Endometrial microvascular endothelial cells (primary cell): ENCODE results near the gene NPEPL1. TPM values are rescaled to one million over a fixed set of nuclear protein-coding genes. Genes with fewer than 3 reads are reported as not detected.
"Not testable (repeated sequence)": the region's sequence is repeated elsewhere in the genome, so short reads cannot be mapped to it uniquely, and the experiment has no call there.

Experiments used
- in situ Hi-C: cut with HindIII; loops from 2 replicates; pipeline ENCODE4 v1.10.0; 2017; ENCODE audit warnings: low sequenced_read_pairs, low pct_unique_long_range_greater_than_20kb; ENCODE audit errors: inconsistent ontology term
- total RNA-seq: library from RNA; depleted of rRNA; stranded (reverse); fragments of >200 nt; gene quantifications from one replicate; pipeline ENCODE4 v1.2.3, GENCODE V29; 2015; ENCODE audit errors: inconsistent ontology term

The NPEPL1 gene
- total RNA-seq, 1 donor from 2014 or later: 19.4 TPM

- in situ Hi-C loops: no loop called here
Measured at GRCh38 chr20:58747211-58747610, 54.6 kb downstream of the NPEPL1 start.

DNA sequence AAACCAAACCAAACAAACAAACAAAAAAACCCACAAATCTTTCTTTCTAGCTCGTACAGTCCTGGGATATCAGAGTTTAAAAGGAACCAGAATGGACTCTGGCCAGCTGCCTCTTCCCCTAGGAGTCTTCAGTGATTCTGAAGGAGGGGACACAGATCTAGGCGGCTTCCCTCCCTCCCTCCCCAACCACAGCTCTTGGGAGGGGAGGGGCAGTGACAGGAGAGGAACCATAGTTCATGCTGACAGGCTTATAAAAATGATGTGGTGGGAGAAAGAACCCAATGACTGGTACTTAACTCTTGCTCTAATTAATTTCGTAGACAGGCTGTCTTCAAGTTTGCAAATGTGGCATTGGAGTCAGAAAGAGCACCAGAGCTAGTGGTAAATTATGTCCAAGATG, 56.0 kb downstream of the NPEPL1 start:
- in situ Hi-C loops: no loop called here

DNA sequence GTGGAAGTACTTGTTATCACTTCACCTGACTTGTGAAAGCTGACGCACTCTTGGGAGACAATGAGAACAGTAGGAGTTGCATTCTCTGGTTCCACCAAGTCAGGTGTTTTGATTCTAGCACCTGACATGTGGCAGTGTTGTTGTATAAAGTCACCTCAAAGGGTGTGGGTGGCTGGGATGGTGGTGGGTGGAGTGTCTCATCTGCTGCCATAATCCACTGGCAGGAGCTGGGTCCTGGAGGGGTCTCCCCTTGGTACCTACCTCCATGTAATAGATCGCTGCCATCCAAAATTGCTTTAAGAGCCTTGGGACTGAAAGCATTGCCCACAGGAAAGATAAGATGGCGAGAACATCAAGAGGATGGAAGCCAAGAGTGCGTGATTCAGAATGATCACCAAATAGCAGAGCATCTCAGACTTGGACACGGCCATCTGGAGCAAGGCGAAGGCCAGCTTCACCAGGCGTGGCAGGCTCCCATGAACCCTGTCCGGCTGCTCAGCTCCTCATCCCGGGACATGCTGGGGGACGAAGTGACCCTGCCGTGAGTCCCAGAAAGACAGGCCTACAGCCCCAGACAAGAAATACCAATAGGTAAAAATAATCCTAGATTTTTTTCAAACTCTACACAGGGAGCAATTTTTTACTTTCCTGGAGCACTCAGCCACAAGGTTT, 56.6 kb downstream of the NPEPL1 start:
- in situ Hi-C loops: no loop called here

- in situ Hi-C loops: no loop called here
Measured at GRCh38 chr20:58749979-58750378, 57.4 kb downstream of the NPEPL1 start.

- in situ Hi-C loops: not testable (repeated sequence)
Measured at GRCh38 chr20:58750706-58751105, 58.1 kb downstream of the NPEPL1 start.

DNA sequence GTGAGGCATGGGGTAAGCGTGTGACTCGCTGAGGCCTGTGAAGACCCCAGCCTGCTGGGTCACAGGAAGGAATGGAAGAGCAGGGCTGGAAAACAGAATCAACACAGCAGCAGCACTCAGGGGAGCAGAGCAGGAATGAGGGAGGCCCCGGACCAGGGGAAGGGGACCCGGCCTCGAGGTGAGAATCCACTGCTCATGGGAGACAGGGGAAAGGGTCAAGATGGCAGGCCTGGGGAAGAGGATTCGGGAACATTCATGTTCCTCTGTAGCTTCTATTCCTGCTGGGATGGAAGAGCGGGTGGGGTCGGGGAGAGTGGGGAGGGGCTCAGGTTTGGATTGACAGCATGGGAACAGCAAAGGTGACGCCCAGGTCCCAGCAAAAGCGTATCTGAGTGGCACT, 59.4 kb downstream of the NPEPL1 start:
- in situ Hi-C loops: no loop called here

DNA sequence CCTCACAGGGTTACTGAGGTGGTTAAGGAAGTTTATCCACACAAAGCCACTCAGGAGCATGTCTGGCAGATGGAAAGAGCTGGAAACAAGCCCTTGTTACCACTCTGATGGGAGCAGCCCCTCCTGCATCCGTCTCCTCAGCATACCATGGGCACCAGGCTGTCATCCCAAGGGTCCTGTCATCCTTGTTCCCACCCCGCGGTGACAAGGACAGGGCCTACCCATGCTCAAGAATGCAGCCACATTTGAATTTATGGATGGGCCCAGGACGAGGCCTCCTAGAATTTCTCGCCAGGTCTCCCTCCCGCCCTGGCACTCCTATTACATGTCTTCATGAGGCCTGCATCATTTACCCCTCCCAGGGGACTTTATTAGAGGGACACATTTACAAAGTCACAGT, 60.0 kb downstream of the NPEPL1 start:
- in situ Hi-C loops: no loop called here

DNA sequence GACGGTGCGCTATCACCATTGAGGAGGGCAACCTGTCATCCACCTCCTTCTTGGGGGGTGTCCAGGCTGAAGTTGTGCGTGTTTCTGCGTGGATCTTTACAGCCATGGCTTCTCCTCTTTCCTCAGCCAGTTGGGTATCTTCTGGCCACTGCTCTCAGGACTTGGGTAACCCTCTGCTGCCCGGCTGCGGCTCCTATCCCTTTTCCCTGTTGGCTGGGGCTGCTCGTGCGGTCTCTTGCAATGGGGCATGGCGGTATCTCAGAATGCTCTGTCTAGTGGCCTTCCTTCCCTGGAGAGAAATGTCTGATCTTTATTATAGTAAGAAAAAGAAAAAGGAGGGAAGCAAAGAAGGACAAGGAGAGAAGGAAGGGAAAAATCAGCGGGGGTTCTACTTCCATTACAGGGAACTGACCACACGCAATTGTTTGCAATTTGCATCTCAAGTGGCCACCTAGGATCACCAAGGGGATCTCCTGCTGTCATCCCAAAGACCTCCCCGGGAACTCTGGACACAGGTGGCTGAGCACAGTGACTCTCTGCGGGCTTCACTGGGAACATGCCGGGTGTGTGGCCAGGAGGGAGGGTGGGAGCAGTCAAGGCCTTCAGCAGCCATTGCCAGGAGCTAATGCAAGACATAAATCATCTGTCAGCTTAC, 60.8 kb downstream of the NPEPL1 start:
- in situ Hi-C loops: no loop called here

GRCh38 chr20:58753922-58754551, 61.4 kb downstream of the NPEPL1 start:
- in situ Hi-C loops: no loop called here

- in situ Hi-C loops: no loop called here
Measured at GRCh38 chr20:58754584-58754983, 62.0 kb downstream of the NPEPL1 start.

DNA sequence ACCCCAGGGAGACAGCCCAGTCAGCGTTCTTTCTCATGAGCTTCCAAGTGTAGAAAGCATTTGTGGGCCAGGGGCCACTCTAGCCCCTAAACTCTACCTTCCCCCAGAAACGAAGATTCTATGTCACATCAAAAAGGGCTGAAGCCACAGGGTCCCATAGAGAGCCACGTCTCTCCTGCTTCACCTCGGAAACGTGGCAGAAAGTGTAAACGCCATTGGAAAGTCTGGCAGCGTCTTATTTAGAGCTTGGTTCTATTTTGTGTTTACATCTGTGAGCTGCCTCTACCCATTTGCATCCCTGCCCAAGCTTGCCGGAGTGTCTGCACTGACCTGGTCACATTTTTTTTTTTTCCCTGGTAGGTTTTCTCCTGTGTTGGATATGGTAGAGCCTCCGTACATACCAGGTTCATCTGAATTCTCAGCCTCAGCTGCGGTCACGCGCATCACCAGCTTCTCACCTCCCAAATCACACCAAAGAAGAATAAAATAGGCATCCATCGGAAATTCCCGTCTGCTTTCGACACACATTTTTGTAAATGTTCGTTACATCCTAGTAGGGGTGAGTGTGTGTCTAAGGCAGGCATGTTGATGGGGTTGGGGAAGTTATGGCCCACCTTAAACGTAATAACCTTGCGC, 62.6 kb downstream of the NPEPL1 start:
- in situ Hi-C loops: no loop called here

DNA sequence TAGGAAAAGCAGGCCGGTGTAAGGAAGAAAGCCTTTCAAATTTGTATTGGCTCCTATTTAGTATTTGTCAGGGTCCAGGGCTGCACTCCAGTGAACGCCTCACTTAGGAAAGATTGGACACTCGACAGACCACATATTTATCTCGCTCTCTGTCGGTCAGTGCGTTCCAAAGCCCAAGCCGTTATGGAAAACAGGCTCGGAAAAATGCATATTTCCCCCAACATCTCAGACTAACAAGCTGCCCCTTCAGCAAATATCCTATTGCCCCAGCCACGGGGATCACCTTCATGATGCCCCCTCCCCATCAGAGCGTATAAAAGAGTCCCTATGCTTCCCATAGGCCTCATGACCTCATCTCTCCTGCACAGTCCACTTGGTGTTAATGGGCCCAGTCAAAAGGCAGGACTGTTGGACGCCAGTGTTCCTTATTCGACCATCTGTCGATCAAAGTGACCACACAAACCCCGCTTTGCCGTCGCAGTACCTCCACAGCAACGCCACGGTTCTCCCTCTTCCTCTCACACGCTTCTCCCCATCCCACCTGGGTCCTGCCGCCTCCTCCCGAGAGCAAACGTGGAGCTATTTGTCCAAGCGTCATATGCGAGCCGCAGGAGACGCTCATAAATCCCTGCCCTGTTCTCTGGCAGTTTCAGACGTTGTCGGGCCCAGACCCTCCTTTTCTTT, 63.3 kb downstream of the NPEPL1 start:
- in situ Hi-C loops: no loop called here

DNA sequence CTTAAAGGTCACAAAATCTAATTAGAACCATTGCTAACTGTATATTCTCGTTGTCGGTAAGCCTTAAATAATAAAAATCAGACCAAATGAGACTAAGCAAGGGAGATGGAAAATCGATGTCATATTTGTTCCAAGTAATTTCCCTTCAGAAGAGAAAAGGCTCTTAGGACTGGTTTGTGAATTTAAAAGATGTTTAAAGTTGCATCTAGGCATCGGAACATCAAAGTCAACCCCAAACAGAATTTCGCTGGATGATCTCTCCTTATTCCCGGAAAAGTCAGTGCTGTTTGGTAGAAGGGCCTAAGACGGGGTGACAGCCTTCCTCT, 63.8 kb downstream of the NPEPL1 start:
- in situ Hi-C loops: no loop called here

- in situ Hi-C loops: not testable (repeated sequence)
Measured at GRCh38 chr20:58757647-58758046, 65.0 kb downstream of the NPEPL1 start.

GRCh38 chr20:58759947-58760346, 67.3 kb downstream of the NPEPL1 start:
- in situ Hi-C loops: no loop called here

DNA sequence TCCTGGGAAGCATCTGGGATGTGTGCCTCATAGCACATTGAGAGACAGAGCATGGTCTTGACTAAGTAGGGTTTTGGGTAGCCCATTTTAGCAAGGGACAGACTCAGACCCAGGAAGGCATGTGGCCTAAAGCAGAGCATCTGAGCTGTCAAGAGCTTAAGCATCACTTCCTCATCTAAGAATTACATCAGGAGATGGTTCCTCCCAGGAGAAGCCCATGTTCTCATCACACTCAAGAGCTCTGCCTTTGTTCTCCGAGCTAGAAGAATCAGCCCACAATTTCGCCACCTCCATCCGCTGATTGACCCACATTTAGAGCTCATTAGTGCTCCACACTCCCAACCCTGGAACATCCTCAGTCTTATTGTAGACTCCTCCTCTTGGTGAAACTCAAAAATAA, 68.3 kb downstream of the NPEPL1 start:
- in situ Hi-C loops: no loop called here

DNA sequence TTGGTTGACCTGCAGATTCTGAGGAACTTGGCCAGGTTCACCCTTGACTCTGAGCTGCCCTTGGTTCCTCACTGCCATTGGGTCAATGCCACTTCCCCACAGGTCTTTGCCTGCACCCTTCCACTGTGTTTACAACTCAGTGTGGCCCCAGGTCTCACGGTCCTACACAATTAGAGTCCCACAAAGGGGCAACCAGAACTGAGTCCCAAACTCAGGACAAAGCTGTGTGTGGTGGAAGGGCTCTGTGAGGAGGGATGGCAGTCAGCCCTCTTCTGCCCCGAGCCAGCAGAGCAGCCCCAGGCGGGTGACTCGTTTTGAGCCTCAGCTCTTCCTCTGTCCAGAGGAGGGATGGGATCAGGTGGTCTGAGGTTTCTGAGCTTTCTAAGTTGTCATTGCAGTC, 69.5 kb downstream of the NPEPL1 start:
- in situ Hi-C loops: no loop called here

DNA sequence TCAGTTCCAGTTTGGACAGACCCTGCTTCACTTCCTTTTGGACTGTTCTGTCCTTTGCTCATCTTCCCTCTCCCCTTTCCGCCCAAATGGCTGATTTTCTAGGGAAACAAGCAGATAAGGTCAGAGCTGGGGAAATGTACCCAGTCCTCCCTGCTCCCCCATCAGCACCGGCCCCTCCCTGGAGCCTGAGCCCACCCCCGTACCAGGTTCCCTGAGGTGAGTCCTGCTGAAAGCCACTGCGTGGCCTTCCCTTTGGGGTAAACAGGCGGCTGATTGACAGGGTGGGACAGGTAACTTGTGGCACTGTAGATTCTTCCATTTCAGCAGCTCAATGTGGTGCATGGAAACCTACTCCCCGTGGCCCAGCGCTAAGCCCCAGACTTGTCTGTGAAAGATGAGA, 70.5 kb downstream of the NPEPL1 start:
- in situ Hi-C loops: no loop called here
